GM12801 (cell line): Measurements from ENCODE around the gene NHS.

ENCODE experiments used
- CTCF ChIP-seq: IDR thresholded peaks from one replicate; pipeline ENCODE4 v1.5.1; 2011; ENCODE audit warnings: control low read depth; ENCODE audit not compliant: insufficient read length; ENCODE audit errors: extremely low read depth

NHS gene

GRCh38 chrX:17546356-17546755, 171.4 kb downstream of the NHS start:
- no peak for TF ChIP-seq CTCF

DNA sequence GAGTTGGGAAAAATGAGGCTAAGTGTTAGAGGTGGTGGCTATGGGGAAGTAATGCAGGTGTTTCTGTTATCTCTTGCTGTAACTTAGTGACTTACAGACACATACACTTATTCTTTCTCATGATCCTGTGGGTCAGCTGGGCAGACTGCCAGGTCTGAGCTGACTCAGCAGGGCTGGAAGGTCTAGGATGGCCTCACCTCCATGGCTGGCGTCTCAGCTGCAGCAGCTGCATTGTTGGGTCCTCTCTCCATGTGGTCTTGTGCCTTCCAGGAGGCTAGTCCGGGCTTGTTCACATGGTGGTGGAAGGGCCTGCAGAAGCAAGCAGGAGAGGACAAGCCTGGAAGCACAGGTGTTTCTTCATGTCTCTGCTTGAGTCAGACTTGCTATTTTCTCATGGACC, 172.7 kb downstream of the NHS start:
- no peak for TF ChIP-seq CTCF

DNA sequence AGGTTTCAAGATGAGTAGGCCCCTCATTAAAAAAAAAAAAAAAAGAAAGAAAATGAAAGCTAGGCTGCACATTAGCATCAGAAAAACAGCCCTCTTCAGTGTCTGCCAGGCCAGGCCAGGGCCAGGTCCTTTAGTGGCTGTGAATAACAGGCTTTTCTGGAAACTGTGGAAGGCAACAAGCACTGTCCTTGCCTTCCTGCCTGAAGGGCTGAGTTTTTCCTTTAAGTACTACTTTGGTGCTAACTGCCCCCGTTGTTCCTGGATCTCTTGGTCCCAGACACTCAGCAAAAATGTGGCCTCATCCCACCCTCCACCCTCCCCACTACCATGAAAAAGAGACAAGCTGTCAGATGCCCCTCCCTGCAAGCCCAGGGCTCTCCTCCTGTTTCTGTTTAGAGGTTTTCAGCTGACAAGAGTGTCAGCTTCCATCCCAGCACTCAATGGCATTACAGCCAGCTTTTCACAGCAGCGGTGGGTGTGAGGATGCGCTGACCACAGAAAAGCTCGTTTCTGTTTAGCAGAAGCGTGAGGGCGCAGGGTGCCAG, 174.2 kb downstream of the NHS start:
- TF ChIP-seq CTCF: no peak

DNA sequence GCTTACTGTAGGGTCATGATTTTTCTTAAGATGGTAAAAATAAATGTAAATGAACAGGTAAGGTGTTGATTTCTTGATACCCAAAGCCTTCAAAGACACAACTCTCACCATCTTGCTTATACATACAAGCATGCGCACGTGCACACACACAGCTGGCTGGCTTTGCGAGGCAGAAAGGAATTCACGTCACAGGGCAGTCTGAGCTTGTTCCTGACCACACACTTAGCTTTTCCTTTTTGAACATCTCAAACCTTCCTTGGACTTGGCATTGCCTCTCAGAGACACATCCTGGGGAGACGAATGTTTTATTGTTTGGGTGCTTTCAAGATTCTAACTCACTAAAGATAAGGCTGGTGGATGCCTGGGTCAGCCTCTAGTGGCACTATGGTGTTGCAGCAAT, 175.0 kb downstream of the NHS start:
- no peak for TF ChIP-seq CTCF

GRCh38 chrX:17552044-17552650, 177.1 kb downstream of the NHS start:
- no peak for TF ChIP-seq CTCF

- TF ChIP-seq CTCF: no peak
Observed at GRCh38 chrX:17553469-17553868, 178.5 kb downstream of the NHS start.

DNA sequence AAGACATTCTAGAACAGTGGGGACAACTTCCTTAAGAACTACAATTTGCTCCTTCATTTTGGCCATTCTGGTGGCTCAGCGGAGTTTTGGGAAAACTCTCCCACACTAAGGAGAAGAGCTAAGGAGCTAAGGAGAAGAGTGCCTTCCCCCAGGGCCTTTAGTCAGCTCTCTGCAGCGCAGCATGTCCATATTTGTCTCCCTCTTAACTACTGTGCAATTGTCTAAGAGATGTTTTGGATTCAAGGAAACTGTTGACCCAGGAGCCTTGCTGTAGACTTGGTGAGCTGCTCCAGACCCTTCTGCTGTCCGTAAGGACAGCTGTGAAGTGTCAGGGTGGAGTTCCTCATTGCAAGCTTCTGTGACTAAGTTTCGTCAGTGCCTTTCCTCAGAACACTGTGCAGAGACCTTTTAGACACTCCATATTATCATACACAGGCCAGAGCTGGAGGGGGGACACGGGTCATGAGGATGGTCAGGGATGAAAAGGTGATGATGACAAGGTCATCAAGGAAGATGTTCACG, 179.0 kb downstream of the NHS start:
- TF ChIP-seq CTCF: no peak

DNA sequence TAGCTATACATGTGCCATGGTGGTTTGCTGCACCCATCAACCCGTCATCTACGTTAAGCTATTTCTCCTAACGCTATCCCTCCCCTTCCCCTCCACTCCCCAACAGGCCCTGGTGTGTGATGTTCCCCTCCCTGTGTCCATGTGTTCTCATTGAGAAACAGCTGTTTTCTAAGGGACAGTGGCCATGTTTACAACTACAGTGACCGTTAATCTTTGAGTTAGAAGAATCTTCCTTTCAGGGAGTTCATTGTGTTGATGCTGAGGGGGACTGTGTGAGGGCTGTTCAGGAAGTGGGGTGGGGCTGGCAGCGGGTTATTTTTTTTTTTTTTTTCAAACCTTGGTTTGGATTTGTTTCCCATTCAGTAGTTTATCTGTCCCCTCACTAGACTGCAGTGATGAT, 179.9 kb downstream of the NHS start:
- TF ChIP-seq CTCF: no peak
